Calu3 (cell line): ENCODE measurements around the gene MTF1. TPM values are rescaled to one million over a fixed set of nuclear protein-coding genes. Genes with fewer than 3 reads are reported as not detected.

Experiments used
- BruUV-seq: library from RNA; stranded (reverse); fragments of 400-500 nt; replicated peaks from 2 replicates; lab custom pipeline; 2021; lab: Mats Ljungman, UMichigan
- CTCF ChIA-PET: fragments of 300-600 bp; sonication (Branson Sonifier 250); formaldehyde crosslinking; loops from one replicate; lab custom pipeline; 2022; ENCODE audit warnings: antibody characterized with exemption; lab: Charles Lee
- DNase-seq: peaks from one replicate; pipeline ENCODE4 v3.0.0; 2022
- H3K27ac Mint-ChIP-seq: one replicate; pipeline ENCODE4 v1.8.0; 2022; ENCODE audit warnings: mixed read lengths; ENCODE audit not compliant: unreplicated experiment
- H3K27me3 Mint-ChIP-seq: one replicate; pipeline ENCODE4 v1.8.0; 2022; ENCODE audit warnings: mixed read lengths; ENCODE audit not compliant: unreplicated experiment
- H3K36me3 Mint-ChIP-seq: one replicate; pipeline ENCODE4 v1.8.0; 2022; ENCODE audit warnings: mild to moderate bottlenecking, moderate library complexity, mixed read lengths; ENCODE audit not compliant: insufficient read depth, unreplicated experiment
- H3K4me1 Mint-ChIP-seq: one replicate; pipeline ENCODE4 v1.8.0; 2022; ENCODE audit warnings: mild to moderate bottlenecking, low read depth, mixed read lengths; ENCODE audit not compliant: unreplicated experiment
- H3K4me3 Mint-ChIP-seq: one replicate; pipeline ENCODE4 v1.8.0; 2022; ENCODE audit warnings: mild to moderate bottlenecking, low read depth, moderate library complexity, mixed read lengths; ENCODE audit not compliant: unreplicated experiment
- H3K9me3 Mint-ChIP-seq: one replicate; pipeline ENCODE4 v1.8.0; 2022; ENCODE audit warnings: low read depth, mixed read lengths; ENCODE audit not compliant: unreplicated experiment
- CTCF ChIP-seq: fragments of 200-600 bp; IDR thresholded peaks from one replicate; pipeline ENCODE4 v1.8.0; 2022; ENCODE audit warnings: antibody characterized with exemption; ENCODE audit not compliant: unreplicated experiment
- intact Hi-C: fragments of 100-400 bp; cut with micrococcal nuclease; formaldehyde crosslinking; loops from one replicate; pipeline ENCODE4 v1.10.0; 2022; ENCODE audit not compliant: unreplicated experiment
- total RNA-seq: library from RNA; stranded (reverse); gene quantifications from 2 replicates; pipeline ENCODE4 v1.2.3, GENCODE V29; 2022

MTF1 gene
- total RNA-seq, 1 experiment from 2014 or later: 27.1 TPM

- Mint-ChIP-seq H3K27me3 (no peaks in the 10 kb centered on the region), H3K27ac (no peak overlapping the region), H3K4me1 (peaks cover 13% of the 10 kb centered on the region), H3K4me3 (no peak overlapping the region), H3K36me3 (peaks cover 31% of the 10 kb centered on the region), H3K9me3 (no peaks in the 10 kb centered on the region)
- no TSS peak for BruUV-seq
- no peak for DNase-seq
- intact Hi-C loops: no loop called here
- no peak for TF ChIP-seq CTCF
- CTCF ChIA-PET: no interaction called here
Observed at GRCh38 chr1:37813529-37814145, 45.8 kb downstream of the MTF1 start.

- H3K9me3 Mint-ChIP-seq: no peaks in the 10 kb centered on the region
- H3K4me3 Mint-ChIP-seq: no peak overlapping the region
- DNase-seq: peak; percentile 80
- intact Hi-C loops: no loop called here
- H3K27ac Mint-ChIP-seq: peak overlapping the region; percentile 30
- no peaks in the 10 kb centered on the region for H3K27me3 Mint-ChIP-seq
- no TSS peak for BruUV-seq
- peak; percentile 79 for TF ChIP-seq CTCF
- H3K4me1 Mint-ChIP-seq: peaks cover 13% of the 10 kb centered on the region
- CTCF ChIA-PET: interaction anchor here (0.6 kb wide), 1 partner anchor 45 kb away, joined by 4 read pairs; no protein-coding TSS in a partner anchor
- H3K36me3 Mint-ChIP-seq: peaks cover 34% of the 10 kb centered on the region
Observed at GRCh38 chr1:37811027-37811655, 48.3 kb downstream of the MTF1 start.

- no peak overlapping the region for H3K27ac Mint-ChIP-seq
- intact Hi-C loops: loop anchor here (10.0 kb wide), 1 partner anchor 115 kb away; the partner anchor contains the start of gene CDCA8
- no peaks in the 10 kb centered on the region for H3K9me3 Mint-ChIP-seq
- no peak overlapping the region for H3K4me3 Mint-ChIP-seq
- CTCF ChIA-PET: interaction anchor here (0.6 kb wide), 1 partner anchor 517 kb away, joined by 9 read pairs; no protein-coding TSS in a partner anchor
- no peak for DNase-seq
- no TSS peak for BruUV-seq
- no peak for TF ChIP-seq CTCF
- peaks cover 13% of the 10 kb centered on the region for H3K4me1 Mint-ChIP-seq
- peaks cover 39% of the 10 kb centered on the region for H3K36me3 Mint-ChIP-seq
- H3K27me3 Mint-ChIP-seq: no peaks in the 10 kb centered on the region
Observed at GRCh38 chr1:37809942-37810341, 49.5 kb downstream of the MTF1 start.

- no TSS peak for BruUV-seq
- H3K27me3 Mint-ChIP-seq: no peaks in the 10 kb centered on the region
- TF ChIP-seq CTCF: no peak
- CTCF ChIA-PET: interaction anchor here (0.6 to 1.4 kb wide), 8 partner anchors 12 to 778 kb away, joined by 3 to 10 read pairs (median 4); a partner anchor contains a TSS
- H3K9me3 Mint-ChIP-seq: no peaks in the 10 kb centered on the region
- H3K4me1 Mint-ChIP-seq: peaks cover 13% of the 10 kb centered on the region
- peak overlapping the region; percentile 95 for H3K4me3 Mint-ChIP-seq
- intact Hi-C loops: loop anchor here (10.0 kb wide), 1 partner anchor 114 kb away; the partner anchor contains the start of gene CDCA8
- peak overlapping the region; percentile 96 for H3K27ac Mint-ChIP-seq
- H3K36me3 Mint-ChIP-seq: peaks cover 51% of the 10 kb centered on the region
- DNase-seq: peak; percentile 82
Observed at GRCh38 chr1:37808369-37809319, 50.7 kb downstream of the MTF1 start.
